DND-41 (cell line): ENCODE data around the gene PRKAG2.

Experiments used
- ATAC-seq: fragments of 200-7000 bp; cut with Tn5 transposase; 3 replicates; pipeline ENCODE4 v1.9.1; 2021; ENCODE audit warnings: low read depth; ENCODE audit not compliant: insufficient read depth
- DNase-seq: peaks from one replicate; pipeline ENCODE4 v3.0.0-alpha.2; 2020
- H2AFZ ChIP-seq: 2 replicates; pipeline ENCODE4 v1.6.0; 2012; ENCODE audit warnings: low read depth, low read length
- H3K27ac ChIP-seq: 2 replicates; pipeline ENCODE4 v1.5.1; 2012; ENCODE audit warnings: low read length, inconsistent platforms
- H3K27me3 ChIP-seq: fragments of 200-600 bp; sonication (generic); 2 replicates; pipeline ENCODE4 v1.6.0; 2012; ENCODE audit warnings: low read length, mild to moderate bottlenecking, inconsistent platforms; ENCODE audit not compliant: insufficient read depth, poor library complexity
- H3K36me3 ChIP-seq: 2 replicates; pipeline ENCODE4 v1.5.1; 2012; ENCODE audit warnings: low read length, inconsistent platforms; ENCODE audit not compliant: insufficient read depth
- H3K4me1 ChIP-seq: 2 replicates; pipeline ENCODE4 v1.5.1; 2012; ENCODE audit warnings: mild to moderate bottlenecking, low read length; ENCODE audit not compliant: insufficient read depth
- H3K4me2 ChIP-seq: 2 replicates; pipeline ENCODE4 v1.6.0; 2012; ENCODE audit warnings: mild to moderate bottlenecking, moderate library complexity, low read length, inconsistent platforms; ENCODE audit not compliant: insufficient read depth
- H3K4me3 ChIP-seq, 2 experiments: fragments of 200-600 bp in 1 of 2; shearing (Covaris generic) in 1 of 2; 2 replicates each; pipeline ENCODE4 v1.5.1; 2012 to 2016; ENCODE audit warnings: inconsistent platforms in 2 of 2, low read length in 2 of 2, mild to moderate bottlenecking in 2 of 2, low read depth in 1 of 2, moderate library complexity in 1 of 2
- H3K79me2 ChIP-seq: 2 replicates; pipeline ENCODE4 v1.6.0; 2012; ENCODE audit warnings: low read length, inconsistent platforms; ENCODE audit not compliant: insufficient read depth
- H3K9ac ChIP-seq: 2 replicates; pipeline ENCODE4 v1.6.0; 2012; ENCODE audit warnings: low read depth, mild to moderate bottlenecking, inconsistent platforms, low read length, moderate library complexity
- H3K9me3 ChIP-seq: 2 replicates; pipeline ENCODE4 v1.5.1; 2012; ENCODE audit warnings: low read length, moderate library complexity, mild to moderate bottlenecking, inconsistent platforms; ENCODE audit not compliant: insufficient read depth, severe bottlenecking
- H4K20me1 ChIP-seq: 2 replicates; pipeline ENCODE4 v1.6.0; 2012; ENCODE audit warnings: low read length; ENCODE audit not compliant: insufficient read depth
- CTCF ChIP-seq: IDR thresholded peaks from 2 replicates; pipeline ENCODE4 v1.5.1; 2012; ENCODE audit warnings: borderline replicate concordance, low read length, moderate library complexity, mild to moderate bottlenecking; ENCODE audit not compliant: poor library complexity, severe bottlenecking; ENCODE audit errors: extremely low read depth
- EZH2 ChIP-seq: IDR thresholded peaks from 3 replicates; pipeline ENCODE4 v1.6.1; 2012; ENCODE audit warnings: borderline replicate concordance, low read depth, mild to moderate bottlenecking, moderate library complexity, low read length, inconsistent platforms; ENCODE audit not compliant: severe bottlenecking

The PRKAG2 gene

GRCh38 chr7:151845412-151846205 lies 31.3 kb downstream of the PRKAG2 start:
- no peak overlapping the region for H3K9ac ChIP-seq
- ATAC-seq = no peak

GRCh38 chr7:151844825-151845200 lies 32.1 kb downstream of the PRKAG2 start:
- Histone ChIP-seq H3K27ac (no peak overlapping the region), H2AFZ (no peak overlapping the region), H3K4me1 (no peaks in the 10 kb centered on the region), H3K4me3 (no peak overlapping the region), H3K9ac (no peak overlapping the region), H3K9me3 (no peaks in the 10 kb centered on the region), H3K79me2 (no peaks in the 10 kb centered on the region), H4K20me1 (no peaks in the 10 kb centered on the region; the same call in 1 of the 2 replicates), H3K27me3 (no peaks in the 10 kb centered on the region), H3K4me2 (no peak overlapping the region), H3K36me3 (no peaks in the 10 kb centered on the region)
- TF ChIP-seq CTCF (no peak), EZH2 (no peak)
- ATAC-seq (no peak), DNase-seq (no peak)

More at GRCh38 chr7:151845412-151846205, 31.3 kb downstream of the PRKAG2 start:
- Histone ChIP-seq H4K20me1 (no peaks in the 10 kb centered on the region; the same call in 1 of the 2 replicates), H3K9me3 (no peaks in the 10 kb centered on the region), H3K4me3 (no peak overlapping the region), H3K4me2 (no peak overlapping the region), H3K27me3 (peaks cover 2% of the 10 kb centered on the region), H3K27ac (no peak overlapping the region), H3K36me3 (no peaks in the 10 kb centered on the region), H3K79me2 (no peaks in the 10 kb centered on the region), H2AFZ (no peak overlapping the region), H3K4me1 (no peaks in the 10 kb centered on the region)
- no peak for TF ChIP-seq CTCF
- TF ChIP-seq EZH2 = no peak
- no peak for DNase-seq

- no peaks in the 10 kb centered on the region; the same call in 1 of the 2 replicates for H4K20me1 ChIP-seq
- no peak overlapping the region for H3K4me2 ChIP-seq
- H3K9ac ChIP-seq = no peak overlapping the region
- H3K4me1 ChIP-seq = peaks cover 4% of the 10 kb centered on the region; the same call in 1 of the 2 replicates
- no peak for ATAC-seq
- no peaks in the 10 kb centered on the region for H3K79me2 ChIP-seq
- no peak for DNase-seq
- H3K9me3 ChIP-seq = no peaks in the 10 kb centered on the region
- no peaks in the 10 kb centered on the region for H3K27me3 ChIP-seq
- TF ChIP-seq CTCF (no peak), EZH2 (no peak)
- no peak overlapping the region for H3K4me3 ChIP-seq
- no peak overlapping the region for H3K27ac ChIP-seq
- H2AFZ ChIP-seq = no peak overlapping the region
- H3K36me3 ChIP-seq = no peaks in the 10 kb centered on the region
Measured at GRCh38 chr7:151844071-151844824, 32.7 kb downstream of the PRKAG2 start.
